ENCODE results near the gene SLC9C1.

SLC9C1 gene

DNA sequence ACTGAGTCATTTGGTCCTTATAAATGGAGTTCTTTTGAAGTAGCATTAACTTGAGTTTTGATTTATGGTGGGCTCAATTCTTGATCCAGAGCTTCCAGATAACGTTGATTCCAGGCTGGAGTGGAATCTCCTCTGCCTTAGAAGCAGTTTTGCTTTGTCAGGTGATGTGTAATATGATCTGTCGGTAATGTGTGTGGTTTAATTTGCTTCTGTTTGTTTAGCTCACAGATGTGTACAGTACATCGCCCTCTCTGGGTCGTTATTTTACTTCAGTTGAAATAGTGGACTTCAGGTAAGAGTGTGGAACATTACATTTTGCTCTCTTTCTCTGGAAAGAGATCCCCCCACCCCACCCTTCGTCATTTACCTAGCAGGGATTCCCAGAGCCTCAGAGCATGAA lies 184.7 kb downstream of the SLC9C1 start:
- no peak for DNase-seq (ENCODE audit: low spot score)

DNA sequence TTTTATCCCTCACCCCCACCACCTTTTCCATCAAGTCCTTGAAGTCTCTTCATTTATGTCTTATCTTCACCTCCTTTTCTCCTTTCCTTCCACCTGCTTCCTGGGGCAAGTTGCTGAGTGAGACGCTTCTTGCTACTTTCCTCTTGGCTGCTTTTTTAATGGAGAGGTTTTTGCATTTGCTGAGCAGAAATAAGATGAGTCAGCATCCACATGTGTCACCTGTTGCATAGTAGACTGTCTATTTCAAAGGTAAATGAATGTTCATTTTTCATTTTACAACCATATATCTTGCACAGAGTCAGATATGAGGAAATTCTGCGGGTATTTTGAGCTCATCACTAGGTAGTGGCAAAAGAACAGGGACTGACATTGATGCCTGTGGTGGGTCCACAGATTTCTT lies 189.2 kb downstream of the SLC9C1 start:
- DNase-seq (ENCODE audit: low spot score): no peak

GRCh38 chr3:112101916-112102315 lies 192.1 kb downstream of the SLC9C1 start:
- no peak for DNase-seq (ENCODE audit: low spot score)

- peak; percentile 94 for DNase-seq (ENCODE audit: low spot score)
Observed at GRCh38 chr3:112097378-112097777, 196.6 kb downstream of the SLC9C1 start.

DNA sequence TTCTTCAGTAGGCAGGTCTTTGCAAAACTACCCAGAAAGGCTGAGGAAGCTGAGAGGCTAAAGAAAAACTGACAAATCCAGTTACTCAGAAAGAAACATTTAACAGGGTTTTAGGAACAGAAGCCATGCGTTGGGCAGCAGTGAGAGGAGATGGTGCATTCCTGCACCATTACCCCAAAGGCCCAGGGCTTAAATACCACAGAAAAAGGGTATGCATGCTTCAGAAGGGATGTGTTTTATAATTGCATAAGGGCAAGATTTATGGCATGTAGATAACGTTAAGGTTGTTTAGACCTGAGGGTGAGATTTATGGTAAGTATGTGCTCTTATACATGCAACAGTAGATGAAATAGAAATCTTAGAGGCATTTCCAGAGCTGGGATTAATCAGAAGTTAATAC lies 197.8 kb downstream of the SLC9C1 start:
- DNase-seq (ENCODE audit: low spot score): no peak

DNA sequence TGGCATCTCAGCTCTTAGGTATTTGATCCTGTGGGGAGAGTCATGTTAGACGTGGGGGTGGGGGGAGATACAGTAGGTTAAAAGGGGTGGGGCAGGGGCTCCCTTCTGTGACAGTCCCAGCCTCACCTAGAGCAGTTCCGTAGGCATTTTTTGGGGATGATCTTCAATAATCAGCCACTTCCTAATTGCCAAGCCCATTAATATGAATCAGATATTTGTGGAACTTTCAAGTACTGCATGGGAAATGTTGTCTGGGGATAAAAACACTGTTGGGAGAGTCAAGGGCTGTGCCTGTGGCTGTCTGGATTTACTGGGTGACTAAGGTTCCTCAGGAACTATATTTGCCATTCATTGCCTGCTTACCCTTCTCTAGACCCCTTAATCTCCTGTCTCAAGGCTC lies 198.3 kb downstream of the SLC9C1 start:
- no peak for DNase-seq (ENCODE audit: low spot score)

- DNase-seq (ENCODE audit: low spot score): no peak
Observed at GRCh38 chr3:112093180-112093522, 200.9 kb downstream of the SLC9C1 start.

- DNase-seq (ENCODE audit: low spot score): no peak
Observed at GRCh38 chr3:112092496-112093179, 201.4 kb downstream of the SLC9C1 start.

DNA sequence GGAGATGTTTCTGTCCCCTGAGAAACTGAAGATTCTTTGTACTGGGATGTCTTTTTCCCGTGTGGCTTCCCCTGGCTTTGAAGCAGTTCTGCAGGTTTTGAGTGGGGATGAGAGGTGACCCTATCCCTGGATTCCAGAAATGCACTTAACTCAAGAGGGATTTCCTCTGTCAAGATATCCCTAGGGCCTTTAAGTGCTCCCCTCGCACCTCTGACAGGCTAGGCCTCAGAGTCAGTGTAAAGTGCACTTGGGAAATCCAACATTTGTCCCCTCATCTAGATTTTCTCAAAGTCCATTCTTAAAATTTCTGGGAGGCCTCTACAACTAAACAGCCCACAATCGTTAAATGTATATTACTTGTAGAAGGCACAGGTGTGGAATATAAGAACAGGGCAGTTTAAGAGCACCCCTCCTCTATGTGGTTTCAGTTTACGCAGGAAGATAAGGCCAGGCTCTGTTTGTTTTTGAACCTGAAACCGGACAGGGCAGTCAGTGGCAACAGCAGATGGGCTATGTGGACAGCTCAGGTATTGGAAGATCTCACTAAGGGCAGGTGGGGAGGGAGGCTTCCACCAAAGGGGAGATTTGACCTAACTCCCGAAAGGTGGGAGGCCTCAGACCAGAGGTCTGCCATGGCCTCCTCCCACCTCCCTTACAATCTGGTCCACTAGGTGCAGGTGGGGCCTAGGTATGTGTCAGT lies 203.0 kb downstream of the SLC9C1 start:
- DNase-seq (ENCODE audit: low spot score): no peak

Data from COLO829 (cell line).